ENCODE results near the gene PKLR. TPM values are rescaled to one million over a fixed set of nuclear protein-coding genes. Genes with fewer than 3 reads are reported as not detected.

Gene PKLR
- total and polyA plus RNA-seq, 12 donors = 0.11 TPM; not detected in 11

GRCh38 chr1:155242805-155243358 lies 58.4 kb downstream of the PKLR start:
- no peak for ATAC-seq
- H3K4me1 ChIP-seq = peaks cover 3 to 48% (median 28%) of the 10 kb centered on the region in 9 donors
- no peak for TF ChIP-seq CTCF (IDR thresholded peaks at IDR 0.05)
- peak overlapping the region in 7 of 10 donors; percentile 86 to 96 (median 92) for H3K27ac ChIP-seq
- peak overlapping the region in 7 of 10 donors; percentile 65 to 84 (median 72) for H3K4me3 ChIP-seq
- DNase-seq = no peak
- intact Hi-C loops (cut with DNase I) = loop anchor here in 3 of 10 donors (5.0 kb wide), 1 partner anchor 36 kb away; the partner anchor contains the start of genes MTX1 (in 3 of the 3) and THBS3 (in 3 of the 3)
- H3K36me3 ChIP-seq = peaks cover 0 to 28% (median 0%) of the 10 kb centered on the region in 9 donors
- H3K27me3 ChIP-seq = no peaks in the 10 kb centered on the region
- 84 to 85% methylated on average over 3 of the region's 3 CpGs for WGBS, 2 donors
- H3K9me3 ChIP-seq = no peaks in the 10 kb centered on the region

- no peak for ATAC-seq
- WGBS, 2 donors = 69 to 70% methylated on average over 4 of the region's 4 CpGs
- Histone ChIP-seq H3K4me3 (no peak overlapping the region), H3K9me3 (no peaks in the 10 kb centered on the region), H3K36me3 (peaks cover 0 to 28% (median 3%) of the 10 kb centered on the region in 9 donors), H3K27ac (peak overlapping the region in 4 of 10 donors; percentile 7 to 71 (median 32)), H3K4me1 (peaks cover 3 to 48% (median 28%) of the 10 kb centered on the region in 9 donors), H3K27me3 (no peaks in the 10 kb centered on the region)
- intact Hi-C loops (cut with DNase I) = loop anchor here in 3 of 10 donors (5.0 kb wide), 1 partner anchor 35 kb away; the partner anchor contains the start of genes MTX1 (in 3 of the 3) and THBS3 (in 3 of the 3)
- no peak for TF ChIP-seq CTCF (IDR thresholded peaks at IDR 0.05)
- DNase-seq = no peak
Measured at GRCh38 chr1:155241841-155242264, 59.4 kb downstream of the PKLR start.

GRCh38 chr1:155241069-155241679 lies 60.1 kb downstream of the PKLR start:
- TF ChIP-seq CTCF (IDR thresholded peaks at IDR 0.05) = no peak
- peaks cover 3 to 48% (median 28%) of the 10 kb centered on the region in 9 donors for H3K4me1 ChIP-seq
- H3K27me3 ChIP-seq = no peaks in the 10 kb centered on the region
- intact Hi-C loops (cut with DNase I) = loop anchor here in 3 of 10 donors (5.0 kb wide), 1 partner anchor 34 kb away; the partner anchor contains the start of genes MTX1 (in 3 of the 3) and THBS3 (in 3 of the 3)
- DNase-seq (peak in 1 of 2 donors; percentile 80), ATAC-seq (peak in 6 of 8 donors; percentile 21 to 51 (median 36))
- H3K36me3 ChIP-seq = peaks cover 0 to 34% (median 5%) of the 10 kb centered on the region in 9 donors
- 21 to 22% methylated on average over 4 of the region's 4 CpGs for WGBS, 2 donors
- H3K27ac ChIP-seq = peak overlapping the region in 6 of 10 donors; percentile 2 to 71 (median 26)
- H3K9me3 ChIP-seq = no peaks in the 10 kb centered on the region
- H3K4me3 ChIP-seq = peak overlapping the region in 9 of 10 donors; percentile 27 to 57 (median 48)

Small RNA genes within 50 kb of the gene (microRNA-seq; reads per million reads assigned to microRNA genes)
- 0 to 0.60 reads per million in 2 donors for gene MIR555

Other genes with a start within 250 kb of the PKLR start
- 1 to 10 TPM in 8 of 10 donors, under 1 TPM in 2; 0.49 to 2.8 (median 1.8) TPM for gene EFNA4, start 237.7 kb downstream of the PKLR start, total RNA-seq
- gene EFNA4, start 237.7 kb downstream of the PKLR start, polyA plus RNA-seq = 1 to 10 TPM; 4.2 to 5.4 TPM
- gene EFNA3, start 222.6 kb downstream of the PKLR start, total RNA-seq = 1 to 10 TPM in 1 of 10 donors, under 1 TPM in 8, not detected in 1; 0.23 to 1.9 (median 0.46) TPM
- gene EFNA3, start 222.6 kb downstream of the PKLR start, polyA plus RNA-seq = 1 to 10 TPM in 1 of 2 donors, under 1 TPM in 1; 0.95 to 1.8 TPM
- gene EFNA1, start 173.6 kb downstream of the PKLR start, total RNA-seq = 10 to 100 TPM; 28.9 to 50.0 (median 35.6) TPM
- 100 to 1,000 TPM in 1 of 2 donors, 10 to 100 TPM in 1; 44.2 to 104 TPM for gene EFNA1, start 173.6 kb downstream of the PKLR start, polyA plus RNA-seq
- gene SLC50A1, start 165.6 kb downstream of the PKLR start, total RNA-seq = 10 to 100 TPM in 2 of 10 donors, 1 to 10 TPM in 8; 5.5 to 16.8 (median 7.9) TPM
- gene SLC50A1, start 165.6 kb downstream of the PKLR start, polyA plus RNA-seq = 10 to 100 TPM; 23.2 to 33.7 TPM
- gene DPM3, start 160.9 kb downstream of the PKLR start, total RNA-seq = 10 to 100 TPM; 48.2 to 70.9 (median 53.4) TPM
- 100 to 1,000 TPM; 144 to 304 TPM for gene DPM3, start 160.9 kb downstream of the PKLR start, polyA plus RNA-seq
- 100 to 1,000 TPM in 9 of 10 donors, 10 to 100 TPM in 1; 96.1 to 173 (median 114) TPM for gene KRTCAP2, start 128.1 kb downstream of the PKLR start, total RNA-seq
- gene KRTCAP2, start 128.1 kb downstream of the PKLR start, polyA plus RNA-seq = 100 to 1,000 TPM; 302 to 355 TPM
- under 1 TPM in 2 of 10 donors, not detected in 8; 0.10 to 0.35 TPM for gene TRIM46, start 127.6 kb downstream of the PKLR start, total RNA-seq
- under 1 TPM; 0.04 to 0.07 TPM for gene TRIM46, start 127.6 kb downstream of the PKLR start, polyA plus RNA-seq
- 1 to 10 TPM; 3.8 to 8.8 (median 6.4) TPM for gene THBS3, start 93.5 kb downstream of the PKLR start, total RNA-seq
- 10 to 100 TPM in 1 of 2 donors, 1 to 10 TPM in 1; 4.9 to 23.5 TPM for gene THBS3, start 93.5 kb downstream of the PKLR start, polyA plus RNA-seq
- gene MTX1, start 92.7 kb downstream of the PKLR start, total RNA-seq = 10 to 100 TPM; 13.1 to 25.8 (median 17.1) TPM
- 10 to 100 TPM; 33.9 to 49.7 TPM for gene MTX1, start 92.7 kb downstream of the PKLR start, polyA plus RNA-seq
- gene ENTREP3, start 46.0 kb downstream of the PKLR start, total RNA-seq = 10 to 100 TPM in 7 of 10 donors, 1 to 10 TPM in 3; 8.6 to 21.0 (median 11.3) TPM
- gene ENTREP3, start 46.0 kb downstream of the PKLR start, polyA plus RNA-seq = 10 to 100 TPM in 1 of 2 donors, 1 to 10 TPM in 1; 7.1 to 13.7 TPM
- 10 to 100 TPM; 54.1 to 73.1 (median 60.1) TPM for gene SCAMP3, start 39.1 kb downstream of the PKLR start, total RNA-seq
- gene SCAMP3, start 39.1 kb downstream of the PKLR start, polyA plus RNA-seq = 100 to 1,000 TPM in 1 of 2 donors, 10 to 100 TPM in 1; 47.9 to 109 TPM
- 10 to 100 TPM; 12.5 to 21.9 (median 18.0) TPM for gene CLK2, start 27.9 kb downstream of the PKLR start, total RNA-seq
- 10 to 100 TPM; 17.4 to 47.1 TPM for gene CLK2, start 27.9 kb downstream of the PKLR start, polyA plus RNA-seq
- 1 to 10 TPM in 5 of 10 donors, under 1 TPM in 5; 0.68 to 1.7 (median 1.0) TPM for gene HCN3, start 24.0 kb downstream of the PKLR start, total RNA-seq
- 1 to 10 TPM in 1 of 2 donors, under 1 TPM in 1; 0.81 to 3.2 TPM for gene HCN3, start 24.0 kb downstream of the PKLR start, polyA plus RNA-seq
- 100 to 1,000 TPM in 1 of 10 donors, 10 to 100 TPM in 9; 63.1 to 108 (median 76.9) TPM for gene FDPS, start 7.4 kb upstream of the PKLR start, total RNA-seq
- 100 to 1,000 TPM; 109 to 113 TPM for gene FDPS, start 7.4 kb upstream of the PKLR start, polyA plus RNA-seq
- gene RUSC1, start 19.5 kb upstream of the PKLR start, total RNA-seq = 10 to 100 TPM; 11.4 to 22.8 (median 15.1) TPM
- 10 to 100 TPM; 25.0 to 26.4 TPM for gene RUSC1, start 19.5 kb upstream of the PKLR start, polyA plus RNA-seq